ENCODE data around the gene TAS1R1.

The TAS1R1 gene

GRCh38 chr1:6619045-6619444 is 63.9 kb downstream of the TAS1R1 start:
- H3K9ac ChIP-seq, result no peak overlapping the region
- TF ChIP-seq, protein P1, sequence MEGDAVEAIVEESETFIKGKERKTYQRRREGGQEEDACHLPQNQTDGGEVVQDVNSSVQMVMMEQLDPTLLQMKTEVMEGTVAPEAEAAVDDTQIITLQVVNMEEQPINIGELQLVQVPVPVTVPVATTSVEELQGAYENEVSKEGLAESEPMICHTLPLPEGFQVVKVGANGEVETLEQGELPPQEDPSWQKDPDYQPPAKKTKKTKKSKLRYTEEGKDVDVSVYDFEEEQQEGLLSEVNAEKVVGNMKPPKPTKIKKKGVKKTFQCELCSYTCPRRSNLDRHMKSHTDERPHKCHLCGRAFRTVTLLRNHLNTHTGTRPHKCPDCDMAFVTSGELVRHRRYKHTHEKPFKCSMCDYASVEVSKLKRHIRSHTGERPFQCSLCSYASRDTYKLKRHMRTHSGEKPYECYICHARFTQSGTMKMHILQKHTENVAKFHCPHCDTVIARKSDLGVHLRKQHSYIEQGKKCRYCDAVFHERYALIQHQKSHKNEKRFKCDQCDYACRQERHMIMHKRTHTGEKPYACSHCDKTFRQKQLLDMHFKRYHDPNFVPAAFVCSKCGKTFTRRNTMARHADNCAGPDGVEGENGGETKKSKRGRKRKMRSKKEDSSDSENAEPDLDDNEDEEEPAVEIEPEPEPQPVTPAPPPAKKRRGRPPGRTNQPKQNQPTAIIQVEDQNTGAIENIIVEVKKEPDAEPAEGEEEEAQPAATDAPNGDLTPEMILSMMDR (IDR thresholded peaks at IDR 0.05), result no peak
- H3K79me2 ChIP-seq, result no peaks in the 10 kb centered on the region
- H3K4me3 ChIP-seq (ENCODE audit: low read depth, low read length), result no peak overlapping the region
- no peaks in the 10 kb centered on the region for H3K9me3 ChIP-seq (ENCODE audit: control insufficient read depth, low read length)
- H3K36me3 ChIP-seq (ENCODE audit: control insufficient read depth, insufficient read depth, low read length), result no peaks in the 10 kb centered on the region
- peaks cover 16% of the 10 kb centered on the region for H3K4me1 ChIP-seq
- no peak overlapping the region for H3K27ac ChIP-seq
- H3K4me2 ChIP-seq (ENCODE audit: low read length), result no peak overlapping the region
- no peaks in the 10 kb centered on the region for H3K27me3 ChIP-seq (ENCODE audit: control insufficient read depth, insufficient read depth, low read length)
- no peak overlapping the region for H2AFZ ChIP-seq

GRCh38 chr1:6621429-6622391 is 66.6 kb downstream of the TAS1R1 start:
- Histone ChIP-seq H3K27ac (peak overlapping the region; percentile 87), H3K27me3 (ENCODE audit: control insufficient read depth, insufficient read depth, low read length) (no peaks in the 10 kb centered on the region), H3K79me2 (peaks cover 6% of the 10 kb centered on the region), H3K9ac (no peak overlapping the region), H3K4me1 (peaks cover 22% of the 10 kb centered on the region), H3K9me3 (ENCODE audit: control insufficient read depth, low read length) (no peaks in the 10 kb centered on the region), H2AFZ (no peak overlapping the region), H3K36me3 (ENCODE audit: control insufficient read depth, insufficient read depth, low read length) (no peaks in the 10 kb centered on the region), H3K4me3 (ENCODE audit: low read depth, low read length) (peak overlapping the region; percentile 1), H3K4me2 (ENCODE audit: low read length) (peak overlapping the region; percentile 84)
- TF ChIP-seq, protein P1 (IDR thresholded peaks at IDR 0.05), result no peak

- no peaks in the 10 kb centered on the region for H3K36me3 ChIP-seq (ENCODE audit: control insufficient read depth, insufficient read depth, low read length)
- H3K4me2 ChIP-seq (ENCODE audit: low read length), result peak overlapping the region; percentile 84
- no peak overlapping the region for H3K9ac ChIP-seq
- peak overlapping the region; percentile 87 for H3K27ac ChIP-seq
- no peak overlapping the region for H2AFZ ChIP-seq
- H3K27me3 ChIP-seq (ENCODE audit: control insufficient read depth, insufficient read depth, low read length), result no peaks in the 10 kb centered on the region
- no peaks in the 10 kb centered on the region for H3K9me3 ChIP-seq (ENCODE audit: control insufficient read depth, low read length)
- H3K4me3 ChIP-seq (ENCODE audit: low read depth, low read length), result peak overlapping the region; percentile 58
- peaks cover 22% of the 10 kb centered on the region for H3K4me1 ChIP-seq
- peaks cover 15% of the 10 kb centered on the region for H3K79me2 ChIP-seq
- TF ChIP-seq, protein P1 (IDR thresholded peaks at IDR 0.05), result no peak
Measured at GRCh38 chr1:6622396-6623152, 67.5 kb downstream of the TAS1R1 start.

GRCh38 chr1:6623269-6623965 is 68.3 kb downstream of the TAS1R1 start:
- TF ChIP-seq, protein P1 (IDR thresholded peaks at IDR 0.05), result no peak
- Histone ChIP-seq H3K9ac (no peak overlapping the region), H3K36me3 (ENCODE audit: control insufficient read depth, insufficient read depth, low read length) (no peaks in the 10 kb centered on the region), H3K79me2 (peaks cover 20% of the 10 kb centered on the region), H3K9me3 (ENCODE audit: control insufficient read depth, low read length) (no peaks in the 10 kb centered on the region), H3K4me2 (ENCODE audit: low read length) (peak overlapping the region; percentile 84), H3K4me1 (peaks cover 22% of the 10 kb centered on the region), H3K27ac (peak overlapping the region; percentile 87), H3K4me3 (ENCODE audit: low read depth, low read length) (peak overlapping the region; percentile 58), H2AFZ (no peak overlapping the region), H3K27me3 (ENCODE audit: control insufficient read depth, insufficient read depth, low read length) (no peaks in the 10 kb centered on the region)

Measured in parathyroid adenoma (tissue), 2 donors.